NB4 (cell line): Measurements from ENCODE around the gene SCMH1.

Experiments
- DNase-seq: peaks from one replicate; pipeline ENCODE4 v3.0.0; 2010; ENCODE audit warnings: low read depth
- H3K4me3 ChIP-seq: one replicate; pipeline ENCODE4 v1.5.1; 2011; ENCODE audit warnings: mild to moderate bottlenecking, low read depth, low read length, moderate library complexity
- CTCF ChIP-seq: IDR thresholded peaks from one replicate; pipeline ENCODE4 v1.5.1; 2012; ENCODE audit warnings: low read depth, low read length
- MAX ChIP-seq: IDR thresholded peaks from 2 replicates; pipeline ENCODE4 v1.6.1; 2011; ENCODE audit warnings: low read depth, low read length
- MYC ChIP-seq: IDR thresholded peaks from 2 replicates; pipeline ENCODE4 v1.6.1; 2011; ENCODE audit warnings: low read depth, low read length
- POLR2A ChIP-seq: IDR thresholded peaks from 2 replicates; pipeline ENCODE4 v1.6.1; 2011; ENCODE audit warnings: mild to moderate bottlenecking; ENCODE audit not compliant: insufficient read length; ENCODE audit errors: extremely low read depth

The SCMH1 gene

GRCh38 chr1:40982721-40983120 is 259.4 kb downstream of the SCMH1 start:
- no peak overlapping the region for H3K4me3 ChIP-seq
- TF ChIP-seq MAX (no peak), MYC (no peak), CTCF (no peak), POLR2A (no peak)
- DNase-seq = no peak

- peak overlapping the region; percentile 98 for H3K4me3 ChIP-seq
- no peak for DNase-seq
- TF ChIP-seq MAX = no peak
- no peak for TF ChIP-seq POLR2A
- TF ChIP-seq MYC = no peak
- no peak for TF ChIP-seq CTCF
Observed at GRCh38 chr1:40981691-40982448, 260.2 kb downstream of the SCMH1 start.

GRCh38 chr1:40980453-40981121 is 261.5 kb downstream of the SCMH1 start:
- DNase-seq = peak; percentile 63
- peak overlapping the region; percentile 98 for H3K4me3 ChIP-seq
- no peak for TF ChIP-seq MYC
- TF ChIP-seq MAX = 0 out of 2 replicates have a peak, but pooled peaks have one; percentile 23
- no peak for TF ChIP-seq CTCF
- TF ChIP-seq POLR2A = no peak

- H3K4me3 ChIP-seq = peak overlapping the region; percentile 98
- DNase-seq = no peak
- TF ChIP-seq MAX (no peak), MYC (no peak; the same call in 1 of the 2 replicates), POLR2A (no peak), CTCF (no peak)
Observed at GRCh38 chr1:40980068-40980452, 262.0 kb downstream of the SCMH1 start.

GRCh38 chr1:40979241-40980067 is 262.7 kb downstream of the SCMH1 start, which contains the start of gene CTPS1:
TSS of gene CTPS1 (plus strand) at chr1:40979696. CDS start at chr1:40983291, 3,595 bp downstream.
- H3K4me3 ChIP-seq = peak within 1 kb of the TSS; percentile 98
- TF ChIP-seq MYC = peak; percentile 24; the same call in 1 of the 2 replicates
- TF ChIP-seq CTCF = peak; percentile 31
- peak; percentile 53 for TF ChIP-seq MAX
- peak; percentile 72 for TF ChIP-seq POLR2A
- DNase-seq = peak; percentile 94
